ENCODE data around the gene PCBP3.

Gene PCBP3

GRCh38 chr21:45747802-45748445 is 104.4 kb downstream of the PCBP3 start:
- DNase-seq (ENCODE audit: low read depth in 2 of 3, low spot score in 1 of 3), result no peak

- DNase-seq (ENCODE audit: low read depth in 2 of 3, low spot score in 1 of 3), result no peak
Measured at GRCh38 chr21:45748593-45748992, 105.1 kb downstream of the PCBP3 start.

GRCh38 chr21:45749974-45750373 is 106.4 kb downstream of the PCBP3 start:
- no peak for DNase-seq (ENCODE audit: low read depth in 2 of 3, low spot score in 1 of 3)

- no peak for DNase-seq (ENCODE audit: low read depth in 2 of 3, low spot score in 1 of 3)
Measured at GRCh38 chr21:45750936-45751335, 107.4 kb downstream of the PCBP3 start.

- DNase-seq (ENCODE audit: low read depth in 2 of 3, low spot score in 1 of 3), result no peak
Measured at GRCh38 chr21:45753445-45753844, 109.9 kb downstream of the PCBP3 start.

- no peak for DNase-seq (ENCODE audit: low read depth in 2 of 3, low spot score in 1 of 3)
Measured at GRCh38 chr21:45756029-45756428, 112.5 kb downstream of the PCBP3 start.

- DNase-seq (ENCODE audit: low read depth in 2 of 3, low spot score in 1 of 3), result no peak
Measured at GRCh38 chr21:45756669-45757068, 113.1 kb downstream of the PCBP3 start.

- DNase-seq (ENCODE audit: low read depth in 2 of 3, low spot score in 1 of 3), result no peak
Measured at GRCh38 chr21:45761704-45762103, 118.2 kb downstream of the PCBP3 start.

GRCh38 chr21:45763074-45763473 is 119.5 kb downstream of the PCBP3 start:
- DNase-seq (ENCODE audit: low read depth in 2 of 3, low spot score in 1 of 3), result no peak

GRCh38 chr21:45763506-45763905 is 120.0 kb downstream of the PCBP3 start:
- DNase-seq (ENCODE audit: low read depth in 2 of 3, low spot score in 1 of 3), result no peak

- DNase-seq (ENCODE audit: low read depth in 2 of 3, low spot score in 1 of 3), result no peak
Measured at GRCh38 chr21:45764792-45765191, 121.3 kb downstream of the PCBP3 start.

- DNase-seq (ENCODE audit: low read depth in 2 of 3, low spot score in 1 of 3), result no peak
Measured at GRCh38 chr21:45765375-45765774, 121.8 kb downstream of the PCBP3 start.

- DNase-seq (ENCODE audit: low read depth in 2 of 3, low spot score in 1 of 3), result no peak
Measured at GRCh38 chr21:45766055-45766454, 122.5 kb downstream of the PCBP3 start.

- DNase-seq (ENCODE audit: low read depth in 2 of 3, low spot score in 1 of 3), result no peak
Measured at GRCh38 chr21:45766501-45766900, 123.0 kb downstream of the PCBP3 start.

- DNase-seq (ENCODE audit: low read depth in 2 of 3, low spot score in 1 of 3), result peak in 1 of 3 donors; percentile 29
Measured at GRCh38 chr21:45767071-45768006, 123.8 kb downstream of the PCBP3 start.

GRCh38 chr21:45768011-45768739 is 124.7 kb downstream of the PCBP3 start:
- DNase-seq (ENCODE audit: low read depth in 2 of 3, low spot score in 1 of 3), result peak; percentile 36 to 53 (median 42)

- no peak for DNase-seq (ENCODE audit: low read depth in 2 of 3, low spot score in 1 of 3)
Measured at GRCh38 chr21:45768740-45769048, 125.2 kb downstream of the PCBP3 start.

GRCh38 chr21:45769294-45769693 is 125.8 kb downstream of the PCBP3 start:
- no peak for DNase-seq (ENCODE audit: low read depth in 2 of 3, low spot score in 1 of 3)

- DNase-seq (ENCODE audit: low read depth in 2 of 3, low spot score in 1 of 3), result no peak
Measured at GRCh38 chr21:45769896-45770295, 126.4 kb downstream of the PCBP3 start.

- no peak for DNase-seq (ENCODE audit: low read depth in 2 of 3, low spot score in 1 of 3)
Measured at GRCh38 chr21:45772180-45772579, 128.7 kb downstream of the PCBP3 start.

- no peak for DNase-seq (ENCODE audit: low read depth in 2 of 3, low spot score in 1 of 3)
Measured at GRCh38 chr21:45774291-45774690, 130.8 kb downstream of the PCBP3 start.

- no peak for DNase-seq (ENCODE audit: low read depth in 2 of 3, low spot score in 1 of 3)
Measured at GRCh38 chr21:45776971-45777370, 133.4 kb downstream of the PCBP3 start.

All from stimulated activated CD4-positive, alpha-beta T cell treated with anti-CD3 and anti-CD28 coated beads, Interleukin-12 subunit alpha, Interleukin-12 subunit beta, amount 100 ng/mL, for 48 hours (primary cell).